ENCODE results near the gene AUP1. TPM values are rescaled to one million over a fixed set of nuclear protein-coding genes. Genes with fewer than 3 reads are reported as not detected.

AUP1 gene
- total and polyA plus RNA-seq, 9 of the 15 experiments (the other 6 are each of a cell fraction or from before 2014, with no cell fraction given) = 70.7 to 245 (median 165) TPM

DNA sequence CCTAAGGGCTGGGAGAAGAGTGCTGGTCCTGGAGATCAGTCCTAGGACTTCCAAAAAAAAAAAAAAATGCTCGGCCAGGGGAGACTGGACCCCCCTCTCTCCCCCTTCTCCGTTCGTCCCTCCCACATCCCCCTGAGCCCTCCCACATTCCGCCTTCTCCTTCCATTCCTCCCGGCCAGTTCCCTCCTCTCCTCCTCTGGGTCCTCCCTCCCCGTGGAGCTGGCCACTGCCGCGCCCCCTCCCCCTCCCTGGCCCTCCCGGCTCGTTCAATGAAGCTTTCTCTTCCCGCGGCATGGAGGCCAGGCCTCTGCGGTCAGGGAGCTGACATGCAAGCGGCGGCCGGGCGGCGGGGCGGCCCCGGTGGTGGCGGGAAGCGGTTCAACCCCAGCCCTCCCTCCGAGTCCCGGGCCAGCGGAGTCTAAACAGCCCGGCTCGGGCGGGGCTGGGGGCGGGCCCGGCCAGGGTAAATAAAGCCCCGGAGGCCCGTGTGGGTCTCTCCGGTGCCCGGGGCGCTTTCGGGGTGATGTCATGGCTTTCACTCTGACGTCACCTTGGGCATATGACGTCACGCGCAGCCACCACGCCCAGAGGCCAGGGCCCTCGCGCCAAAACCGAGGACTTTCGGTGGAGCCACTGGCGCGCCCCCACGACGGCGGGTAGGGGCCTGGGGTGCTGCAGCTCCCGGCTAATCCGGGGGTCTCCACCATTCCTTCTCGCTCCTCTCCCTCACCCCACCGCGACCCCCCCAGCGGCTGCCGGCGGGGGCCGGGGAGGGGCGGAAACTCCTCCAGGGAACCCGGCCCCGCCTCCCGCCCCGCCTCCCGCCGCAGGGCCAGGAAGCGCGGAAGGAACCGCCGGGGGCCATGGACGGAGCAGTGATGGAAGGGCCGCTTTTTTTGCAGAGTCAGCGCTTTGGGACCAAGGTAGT is 24.6 kb upstream of the AUP1 start, which contains the start of the genes DOK1 and LOXL3 (continued):
- TF ChIP-seq, protein P1, sequence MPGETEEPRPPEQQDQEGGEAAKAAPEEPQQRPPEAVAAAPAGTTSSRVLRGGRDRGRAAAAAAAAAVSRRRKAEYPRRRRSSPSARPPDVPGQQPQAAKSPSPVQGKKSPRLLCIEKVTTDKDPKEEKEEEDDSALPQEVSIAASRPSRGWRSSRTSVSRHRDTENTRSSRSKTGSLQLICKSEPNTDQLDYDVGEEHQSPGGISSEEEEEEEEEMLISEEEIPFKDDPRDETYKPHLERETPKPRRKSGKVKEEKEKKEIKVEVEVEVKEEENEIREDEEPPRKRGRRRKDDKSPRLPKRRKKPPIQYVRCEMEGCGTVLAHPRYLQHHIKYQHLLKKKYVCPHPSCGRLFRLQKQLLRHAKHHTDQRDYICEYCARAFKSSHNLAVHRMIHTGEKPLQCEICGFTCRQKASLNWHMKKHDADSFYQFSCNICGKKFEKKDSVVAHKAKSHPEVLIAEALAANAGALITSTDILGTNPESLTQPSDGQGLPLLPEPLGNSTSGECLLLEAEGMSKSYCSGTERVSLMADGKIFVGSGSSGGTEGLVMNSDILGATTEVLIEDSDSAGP (CRISPR knock-in tag; IDR thresholded peaks at IDR 0.05) = 0 out of 2 replicates have a peak, but pooled peaks have one; percentile 6
- peak; percentile 83 for TF ChIP-seq HMGN3 (IDR thresholded peaks at IDR 0.05; ENCODE audit: borderline replicate concordance, extremely low read depth, insufficient read length, low read depth, low read length)
- TF ChIP-seq FOXP1 (CRISPR knock-in tag; IDR thresholded peaks at IDR 0.05) = no peak
- TF ChIP-seq, protein P2, sequence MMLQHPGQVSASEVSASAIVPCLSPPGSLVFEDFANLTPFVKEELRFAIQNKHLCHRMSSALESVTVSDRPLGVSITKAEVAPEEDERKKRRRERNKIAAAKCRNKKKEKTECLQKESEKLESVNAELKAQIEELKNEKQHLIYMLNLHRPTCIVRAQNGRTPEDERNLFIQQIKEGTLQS (IDR thresholded peaks at IDR 0.05) = peak; percentile 99
- TF ChIP-seq, protein P2 (CRISPR knock-in tag; conservative IDR thresholded peaks at IDR 0.05) = peak; percentile 67; the same call in 1 of the 2 replicates
- TF ChIP-seq TSC22D4 (tag; IDR thresholded peaks at IDR 0.05) = no peak
- peak; percentile 33; the same call in 1 of the 2 replicates for TF ChIP-seq EGR1 (conservative IDR thresholded peaks at IDR 0.05)
- TF ChIP-seq ZNF282 (CRISPR knock-in tag; IDR thresholded peaks at IDR 0.05) = no peak
- TF ChIP-seq HNRNPK (IDR thresholded peaks at IDR 0.05; ENCODE audit: low read depth, low read length, poor library complexity, severe bottlenecking) = no peak
- TF ChIP-seq U2AF1 (optimal IDR thresholded peaks at IDR 0.05; ENCODE audit: low read depth, low read length) = peak; percentile 92
- no peak for TF ChIP-seq ZNF583 (CRISPR knock-in tag; IDR thresholded peaks at IDR 0.05)
- TF ChIP-seq, protein P3, sequence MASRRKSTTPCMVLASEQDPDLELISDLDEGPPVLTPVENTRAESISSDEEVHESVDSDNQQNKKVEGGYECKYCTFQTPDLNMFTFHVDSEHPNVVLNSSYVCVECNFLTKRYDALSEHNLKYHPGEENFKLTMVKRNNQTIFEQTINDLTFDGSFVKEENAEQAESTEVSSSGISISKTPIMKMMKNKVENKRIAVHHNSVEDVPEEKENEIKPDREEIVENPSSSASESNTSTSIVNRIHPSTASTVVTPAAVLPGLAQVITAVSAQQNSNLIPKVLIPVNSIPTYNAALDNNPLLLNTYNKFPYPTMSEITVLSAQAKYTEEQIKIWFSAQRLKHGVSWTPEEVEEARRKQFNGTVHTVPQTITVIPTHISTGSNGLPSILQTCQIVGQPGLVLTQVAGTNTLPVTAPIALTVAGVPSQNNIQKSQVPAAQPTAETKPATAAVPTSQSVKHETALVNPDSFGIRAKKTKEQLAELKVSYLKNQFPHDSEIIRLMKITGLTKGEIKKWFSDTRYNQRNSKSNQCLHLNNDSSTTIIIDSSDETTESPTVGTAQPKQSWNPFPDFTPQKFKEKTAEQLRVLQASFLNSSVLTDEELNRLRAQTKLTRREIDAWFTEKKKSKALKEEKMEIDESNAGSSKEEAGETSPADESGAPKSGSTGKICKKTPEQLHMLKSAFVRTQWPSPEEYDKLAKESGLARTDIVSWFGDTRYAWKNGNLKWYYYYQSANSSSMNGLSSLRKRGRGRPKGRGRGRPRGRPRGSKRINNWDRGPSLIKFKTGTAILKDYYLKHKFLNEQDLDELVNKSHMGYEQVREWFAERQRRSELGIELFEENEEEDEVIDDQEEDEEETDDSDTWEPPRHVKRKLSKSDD (conservative IDR thresholded peaks at IDR 0.05; ENCODE audit: low read length) = no peak
- TF ChIP-seq, protein P4, sequence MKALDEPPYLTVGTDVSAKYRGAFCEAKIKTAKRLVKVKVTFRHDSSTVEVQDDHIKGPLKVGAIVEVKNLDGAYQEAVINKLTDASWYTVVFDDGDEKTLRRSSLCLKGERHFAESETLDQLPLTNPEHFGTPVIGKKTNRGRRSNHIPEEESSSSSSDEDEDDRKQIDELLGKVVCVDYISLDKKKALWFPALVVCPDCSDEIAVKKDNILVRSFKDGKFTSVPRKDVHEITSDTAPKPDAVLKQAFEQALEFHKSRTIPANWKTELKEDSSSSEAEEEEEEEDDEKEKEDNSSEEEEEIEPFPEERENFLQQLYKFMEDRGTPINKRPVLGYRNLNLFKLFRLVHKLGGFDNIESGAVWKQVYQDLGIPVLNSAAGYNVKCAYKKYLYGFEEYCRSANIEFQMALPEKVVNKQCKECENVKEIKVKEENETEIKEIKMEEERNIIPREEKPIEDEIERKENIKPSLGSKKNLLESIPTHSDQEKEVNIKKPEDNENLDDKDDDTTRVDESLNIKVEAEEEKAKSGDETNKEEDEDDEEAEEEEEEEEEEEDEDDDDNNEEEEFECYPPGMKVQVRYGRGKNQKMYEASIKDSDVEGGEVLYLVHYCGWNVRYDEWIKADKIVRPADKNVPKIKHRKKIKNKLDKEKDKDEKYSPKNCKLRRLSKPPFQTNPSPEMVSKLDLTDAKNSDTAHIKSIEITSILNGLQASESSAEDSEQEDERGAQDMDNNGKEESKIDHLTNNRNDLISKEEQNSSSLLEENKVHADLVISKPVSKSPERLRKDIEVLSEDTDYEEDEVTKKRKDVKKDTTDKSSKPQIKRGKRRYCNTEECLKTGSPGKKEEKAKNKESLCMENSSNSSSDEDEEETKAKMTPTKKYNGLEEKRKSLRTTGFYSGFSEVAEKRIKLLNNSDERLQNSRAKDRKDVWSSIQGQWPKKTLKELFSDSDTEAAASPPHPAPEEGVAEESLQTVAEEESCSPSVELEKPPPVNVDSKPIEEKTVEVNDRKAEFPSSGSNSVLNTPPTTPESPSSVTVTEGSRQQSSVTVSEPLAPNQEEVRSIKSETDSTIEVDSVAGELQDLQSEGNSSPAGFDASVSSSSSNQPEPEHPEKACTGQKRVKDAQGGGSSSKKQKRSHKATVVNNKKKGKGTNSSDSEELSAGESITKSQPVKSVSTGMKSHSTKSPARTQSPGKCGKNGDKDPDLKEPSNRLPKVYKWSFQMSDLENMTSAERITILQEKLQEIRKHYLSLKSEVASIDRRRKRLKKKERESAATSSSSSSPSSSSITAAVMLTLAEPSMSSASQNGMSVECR (CRISPR knock-in tag; IDR thresholded peaks at IDR 0.05) = no peak
- peak; percentile 15; the same call in 1 of the 2 replicates for TF ChIP-seq SOX6 (IDR thresholded peaks at IDR 0.05)
- TF ChIP-seq, protein P5, sequence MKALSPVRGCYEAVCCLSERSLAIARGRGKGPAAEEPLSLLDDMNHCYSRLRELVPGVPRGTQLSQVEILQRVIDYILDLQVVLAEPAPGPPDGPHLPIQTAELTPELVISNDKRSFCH (CRISPR knock-in tag; IDR thresholded peaks at IDR 0.05) = no peak
- TF ChIP-seq, protein P5 (tag; IDR thresholded peaks at IDR 0.05) = peak; percentile 66; the same call in 1 of the 2 replicates

All from K562 (cell line).